K562 treated with DMSO at 1 percent for 48 hours (cell line): ENCODE results near the gene NEUROG2. TPM values are rescaled to one million over a fixed set of nuclear protein-coding genes. Genes with fewer than 3 reads are reported as not detected.

Source experiments
- total RNA-seq: library from RNA; unstranded; fragments of 300-600 nt; gene quantifications from 2 replicates; pipeline ENCODE4 v1.2.3, GENCODE V29; 2022; ENCODE audit warnings: low replicate concordance; ENCODE audit errors: extremely low read depth

NEUROG2 gene
- not detected in 2 replicates for total RNA-seq

DNA sequence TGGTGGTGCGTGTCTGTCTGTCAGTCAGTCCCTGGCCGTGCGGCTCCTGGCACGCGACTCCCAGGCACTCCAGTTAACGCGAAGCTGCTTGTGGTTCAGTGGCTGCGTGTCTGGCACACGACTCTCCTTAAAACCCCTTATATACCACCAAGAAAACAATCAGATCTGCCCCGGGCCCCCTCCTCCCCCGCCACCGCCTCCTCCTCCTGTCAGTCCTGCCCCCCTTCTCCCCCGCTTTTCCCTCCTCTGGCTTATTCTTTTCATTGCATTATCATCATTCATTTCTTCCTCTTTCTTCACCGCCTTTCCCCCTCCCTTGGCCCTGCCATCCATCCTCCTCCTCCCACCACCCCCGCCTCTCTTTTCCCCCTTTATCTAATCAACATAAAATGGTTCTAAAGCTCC is at the start of gene NEUROG2:
Gene NEUROG2 (minus strand): TSS at position 115 of the 405 bp plus-strand sequence. CDS start 705 bp downstream, outside the sequence.

Other genes with a start within 250 kb of the NEUROG2 start
- not detected in 2 replicates for gene TIFA, start 230.3 kb downstream of the NEUROG2 start, total RNA-seq
- not detected in 2 replicates for gene ALPK1, start 218.8 kb downstream of the NEUROG2 start, total RNA-seq
- gene ZGRF1, start 120.7 kb upstream of the NEUROG2 start, total RNA-seq: not detected in 2 replicates
- not detected in 2 replicates for gene LARP7, start 121.0 kb upstream of the NEUROG2 start, total RNA-seq